H9 (cell line): ENCODE data around the gene UBASH3A. TPM values are rescaled to one million over a fixed set of nuclear protein-coding genes. Genes with fewer than 3 reads are reported as not detected.

ENCODE experiments used
- DNase-seq: peaks from one replicate; pipeline ENCODE4 v3.0.0-alpha.2; 2017
- H2AFZ ChIP-seq: one replicate; pipeline ENCODE4 v1.6.1; 2013; ENCODE audit warnings: mild to moderate bottlenecking, low read length, control low read depth, moderate library complexity
- H2AK5ac ChIP-seq: 2 replicates; pipeline ENCODE4 v1.6.1; 2013; ENCODE audit warnings: low read length, control low read depth, mixed read lengths; ENCODE audit not compliant: insufficient read length
- H2BK120ac ChIP-seq: one replicate; pipeline ENCODE4 v1.6.1; 2013; ENCODE audit warnings: low read depth, mild to moderate bottlenecking, low read length, control low read depth, inconsistent platforms; ENCODE audit not compliant: poor library complexity, severe bottlenecking
- H2BK12ac ChIP-seq: 2 replicates; pipeline ENCODE4 v1.6.1; 2013; ENCODE audit warnings: low read length, control low read depth, mixed read lengths, low read depth; ENCODE audit not compliant: insufficient read length
- H2BK15ac ChIP-seq: 2 replicates; pipeline ENCODE4 v1.6.1; 2013; ENCODE audit warnings: low read depth, low read length, control low read depth
- H2BK20ac ChIP-seq: one replicate; pipeline ENCODE4 v1.6.1; 2013; ENCODE audit warnings: low read depth, mild to moderate bottlenecking, low read length, control low read depth, inconsistent platforms; ENCODE audit not compliant: poor library complexity, severe bottlenecking
- H2BK5ac ChIP-seq: 2 replicates; pipeline ENCODE4 v1.6.1; 2013; ENCODE audit warnings: low read length, control low read depth, mixed read lengths; ENCODE audit not compliant: insufficient read length
- H3K14ac ChIP-seq: 2 replicates; pipeline ENCODE4 v1.6.1; 2013; ENCODE audit warnings: low read length, control low read depth; ENCODE audit not compliant: insufficient read depth
- H3K18ac ChIP-seq: 2 replicates; pipeline ENCODE4 v1.6.1; 2013; ENCODE audit warnings: low read depth, mild to moderate bottlenecking, mixed read lengths, low read length, control low read depth; ENCODE audit not compliant: insufficient read length
- H3K23ac ChIP-seq: 2 replicates; pipeline ENCODE4 v1.6.1; 2013; ENCODE audit warnings: low read length, control low read depth, mixed read lengths, low read depth; ENCODE audit not compliant: insufficient read length
- H3K23me2 ChIP-seq: 2 replicates; pipeline ENCODE4 v1.6.1; 2013; ENCODE audit warnings: low read depth, mild to moderate bottlenecking, mixed read lengths, low read length, control low read depth; ENCODE audit not compliant: insufficient read length, poor library complexity, severe bottlenecking
- H3K27ac ChIP-seq: 2 replicates; pipeline ENCODE4 v1.5.1; 2013; ENCODE audit warnings: low read length, control low read depth, mixed read lengths, low read depth; ENCODE audit not compliant: insufficient read length
- H3K27me3 ChIP-seq: 2 replicates; pipeline ENCODE4 v1.6.1; 2013; ENCODE audit warnings: low read length, control low read depth, inconsistent platforms; ENCODE audit not compliant: insufficient read depth
- H3K4ac ChIP-seq: 2 replicates; pipeline ENCODE4 v1.6.1; 2013; ENCODE audit warnings: low read depth, mild to moderate bottlenecking, control low read depth, inconsistent platforms, low read length, moderate library complexity
- H3K4me1 ChIP-seq: 2 replicates; pipeline ENCODE4 v1.6.1; 2013; ENCODE audit warnings: low read length, control low read depth, inconsistent platforms; ENCODE audit not compliant: insufficient read depth
- H3K4me2 ChIP-seq: 2 replicates; pipeline ENCODE4 v1.6.1; 2013; ENCODE audit warnings: low read length, control low read depth, mixed read lengths; ENCODE audit not compliant: insufficient read length, insufficient read depth
- H3K56ac ChIP-seq: 2 replicates; pipeline ENCODE4 v1.6.1; 2013; ENCODE audit warnings: low read depth, mild to moderate bottlenecking, mixed read lengths, low read length, control low read depth; ENCODE audit not compliant: insufficient read length
- H3K79me1 ChIP-seq: 2 replicates; pipeline ENCODE4 v1.6.1; 2013; ENCODE audit warnings: low read depth, mild to moderate bottlenecking, moderate library complexity, low read length, control low read depth, inconsistent platforms; ENCODE audit not compliant: insufficient read depth, poor library complexity, severe bottlenecking
- H3K79me2 ChIP-seq: 2 replicates; pipeline ENCODE4 v1.6.1; 2013; ENCODE audit warnings: low read length, control low read depth, inconsistent platforms; ENCODE audit not compliant: insufficient read depth
- H3K9ac ChIP-seq: 2 replicates; pipeline ENCODE4 v1.6.1; 2013; ENCODE audit warnings: low read length, control low read depth, mixed read lengths; ENCODE audit not compliant: insufficient read length; ENCODE audit errors: extremely low read depth
- H3K9me3 ChIP-seq: one replicate; pipeline ENCODE4 v1.6.1; 2013; ENCODE audit warnings: low read depth, low read length, inconsistent platforms; ENCODE audit not compliant: control insufficient read depth
- H3T11ph ChIP-seq: one replicate; pipeline ENCODE4 v1.6.1; 2013; ENCODE audit warnings: mild to moderate bottlenecking, low read length, control low read depth, inconsistent platforms
- H4K20me1 ChIP-seq: one replicate; pipeline ENCODE4 v1.6.1; 2013; ENCODE audit not compliant: control insufficient read depth, insufficient read length, insufficient read depth
- H4K5ac ChIP-seq: 2 replicates; pipeline ENCODE4 v1.6.1; 2013; ENCODE audit warnings: low read depth, mild to moderate bottlenecking, mixed read lengths, low read length, control low read depth; ENCODE audit not compliant: insufficient read length
- H4K8ac ChIP-seq: replicated peaks from 2 replicates; pipeline ENCODE4 v1.6.1; 2013; ENCODE audit warnings: low read length, control low read depth, mixed read lengths, low read depth; ENCODE audit not compliant: insufficient read length
- H4K91ac ChIP-seq: 2 replicates; pipeline ENCODE4 v1.6.1; 2013; ENCODE audit warnings: low read depth, mild to moderate bottlenecking, moderate library complexity, mixed read lengths, low read length, control low read depth; ENCODE audit not compliant: insufficient read length
- H3K27ac Mint-ChIP-seq, 3 experiments: 2 replicates in 2 of 3; 3 replicates in 1 of 3; pipeline ENCODE4 v1.8.0; 2020 to 2021; ENCODE audit warnings: mixed read lengths in 3 of 3, mild to moderate bottlenecking in 1 of 3, moderate library complexity in 1 of 3
- H3K27me3 Mint-ChIP-seq: 2 replicates; pipeline ENCODE4 v1.8.0; 2021; ENCODE audit warnings: low read depth, mild to moderate bottlenecking, moderate library complexity, mixed read lengths
- H3K36me3 Mint-ChIP-seq, 3 experiments: 2 replicates in 2 of 3; 3 replicates in 1 of 3; pipeline ENCODE4 v1.8.0; 2020 to 2021; ENCODE audit warnings: low read depth in 3 of 3, mixed read lengths in 3 of 3; ENCODE audit not compliant: insufficient read depth in 1 of 3
- H3K4me1 Mint-ChIP-seq, 2 experiments: 2 replicates each; pipeline ENCODE4 v1.8.0; 2020; ENCODE audit warnings: mixed read lengths in 2 of 2
- H3K4me3 Mint-ChIP-seq, 2 experiments: 2 replicates in 1 of 2; 3 replicates in 1 of 2; pipeline ENCODE4 v1.8.0; 2020 to 2021; ENCODE audit warnings: mild to moderate bottlenecking in 2 of 2, mixed read lengths in 2 of 2, moderate library complexity in 1 of 2
- H3K9me3 Mint-ChIP-seq, 2 experiments: 2 replicates in 1 of 2; 3 replicates in 1 of 2; pipeline ENCODE4 v1.8.0; 2020; ENCODE audit warnings: mild to moderate bottlenecking in 2 of 2, mixed read lengths in 2 of 2, moderate library complexity in 1 of 2
- CTCF ChIP-seq: fragments of 200-600 bp; sonication (generic); conservative IDR thresholded peaks from 3 replicates; pipeline ENCODE4 v1.8.0; 2021; ENCODE audit warnings: antibody characterized with exemption, mild to moderate bottlenecking
- WGBS: extraction: QIAGEN DNeasy Blood & Tissue Kit; methylation state at CpG from one replicate; pipeline ENCODE4 v1.1.7; 2013; ENCODE audit warnings: missing lambda C conversion rate, low lambda C conversion rate, mixed read lengths; ENCODE audit not compliant: insufficient read length; ENCODE audit errors: extremely low coverage; 5-methylcytosine and 5-hydroxymethylcytosine counted together
- total RNA-seq: library from RNA; stranded (reverse); gene quantifications from 2 replicates; pipeline ENCODE4 v1.2.1, GENCODE V29; 2021

The UBASH3A gene
- total RNA-seq, 1 experiment from 2014 or later = not detected

DNA sequence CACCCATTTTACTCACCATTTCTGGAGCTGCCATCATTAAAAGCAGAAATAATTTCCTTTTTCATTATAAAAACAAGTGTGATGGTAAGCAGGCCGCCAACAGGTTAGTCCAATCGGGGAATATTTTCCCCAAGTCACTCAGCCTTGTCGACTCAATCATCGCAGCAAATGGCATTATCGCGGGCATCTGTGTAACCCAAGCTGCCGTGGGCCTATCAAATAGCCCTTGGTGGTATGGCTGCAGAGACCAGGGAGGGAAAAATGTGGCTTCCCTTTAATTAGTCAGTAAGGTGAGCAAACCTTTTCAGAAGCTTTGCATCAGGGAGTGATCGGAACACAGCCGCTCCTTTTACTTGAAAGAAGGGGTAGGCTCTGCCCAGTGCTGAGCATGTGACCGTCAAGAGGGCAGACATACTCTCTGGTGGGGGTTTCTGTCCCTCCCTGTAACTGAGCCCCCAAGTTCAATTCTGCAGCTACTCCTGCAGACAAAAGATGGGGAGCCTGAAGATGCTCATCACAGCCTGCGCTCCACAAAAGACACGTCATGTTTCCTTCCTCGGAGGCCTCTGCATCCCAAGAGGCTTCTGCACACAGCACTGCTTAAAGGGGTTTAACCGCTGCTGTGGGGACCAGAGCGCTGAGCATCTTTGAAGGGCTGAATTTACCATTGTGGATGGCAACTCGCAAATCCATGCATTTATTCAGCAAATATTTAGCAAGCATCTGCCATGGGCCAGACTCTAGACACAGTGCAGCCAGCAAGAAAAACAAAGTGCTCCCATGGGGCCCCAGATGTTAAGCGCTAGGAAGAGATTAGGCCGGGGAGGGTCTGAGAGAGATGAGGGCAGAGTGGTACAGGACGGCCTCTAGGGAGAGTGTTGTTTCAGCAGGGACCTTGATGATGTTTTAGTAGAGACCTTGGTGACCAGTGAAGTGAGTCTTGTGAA, 6.6 kb upstream of the UBASH3A start:
- Histone ChIP-seq H2BK12ac (no peak overlapping the region), H3K14ac (no peak overlapping the region), H3K4me1 (no peaks in the 10 kb centered on the region), H2BK5ac (no peak overlapping the region), H3T11ph (no peak overlapping the region), H2AK5ac (no peak overlapping the region), H3K27me3 (no peaks in the 10 kb centered on the region), H2BK15ac (no peak overlapping the region), H3K27ac (no peak overlapping the region), H3K23ac (no peak overlapping the region), H4K20me1 (no peaks in the 10 kb centered on the region), H3K4ac (no peak overlapping the region), H3K56ac (no peak overlapping the region), H2BK120ac (no peak overlapping the region), H4K91ac (no peak overlapping the region), H3K18ac (no peak overlapping the region), H2AFZ (no peak overlapping the region), H3K23me2 (no peaks in the 10 kb centered on the region), H3K9ac (no peak overlapping the region), H3K79me2 (no peaks in the 10 kb centered on the region), H4K5ac (no peak overlapping the region), H3K9me3 (no peaks in the 10 kb centered on the region), H2BK20ac (no peak overlapping the region), H3K4me2 (no peak overlapping the region), H4K8ac (no peak overlapping the region), H3K79me1 (no peaks in the 10 kb centered on the region)
- TF ChIP-seq CTCF = no peak
- WGBS = no CpG with 5 or more reads among the region's 19 CpGs
- H3K27ac Mint-ChIP-seq = peak overlapping the region in 1 of 3 experiments; percentile 27; a peak in 2 of 7 replicates
- H3K27me3 Mint-ChIP-seq = peaks cover 4% of the 10 kb centered on the region
- H3K4me1 Mint-ChIP-seq = peaks cover 21 to 24% of the 10 kb centered on the region in 2 experiments
- no peak overlapping the region for H3K4me3 Mint-ChIP-seq
- H3K9me3 Mint-ChIP-seq = no peaks in the 10 kb centered on the region
- H3K36me3 Mint-ChIP-seq = no peaks in the 10 kb centered on the region
- no peak for DNase-seq
